CD8-positive, alpha-beta memory T cell (primary cell): ENCODE data around the gene FOXL2NB. TPM values are rescaled to one million over a fixed set of nuclear protein-coding genes. Genes with fewer than 3 reads are reported as not detected.

Experiments used
- CTCF ChIA-PET: fragments of 350-600 bp; sonication (Branson Sonifier 250); formaldehyde crosslinking; loops from one replicate; lab custom pipeline; 2021; ENCODE audit warnings: antibody characterized with exemption; lab: Charles Lee
- POLR2A ChIA-PET: fragments of 350-600 bp; sonication (Branson Sonifier 250); formaldehyde crosslinking; loops from one replicate; lab custom pipeline; 2021; ENCODE audit warnings: antibody characterized with exemption; lab: Charles Lee
- DNase-seq, 5 donors: peaks; one replicate each; pipeline versions ENCODE4 v3.0.0 to v3.0.0-alpha.2; 2020 to 2022; ENCODE audit warnings: mixed read lengths in 1 of 5
- H3K27ac ChIP-seq: one replicate; pipeline ENCODE4 v1.7.0; 2013; ENCODE audit warnings: low read depth, mild to moderate bottlenecking, low read length, moderate library complexity
- H3K27me3 ChIP-seq: 2 replicates; pipeline ENCODE4 v1.7.0; 2013; ENCODE audit warnings: low read length, mild to moderate bottlenecking; ENCODE audit not compliant: insufficient read depth, poor library complexity, severe bottlenecking
- H3K36me3 ChIP-seq: 2 replicates; pipeline ENCODE4 v1.7.0; 2013; ENCODE audit warnings: mild to moderate bottlenecking, low read length, moderate library complexity; ENCODE audit not compliant: insufficient read depth
- H3K4me1 ChIP-seq: 2 replicates; pipeline ENCODE4 v1.7.0; 2013; ENCODE audit warnings: mild to moderate bottlenecking, low read length, moderate library complexity; ENCODE audit not compliant: insufficient read depth
- H3K4me3 ChIP-seq: 2 replicates; pipeline ENCODE4 v1.7.0; 2013; ENCODE audit warnings: mild to moderate bottlenecking, low read length
- H3K9me3 ChIP-seq: 2 replicates; pipeline ENCODE4 v1.7.0; 2013; ENCODE audit warnings: mild to moderate bottlenecking, low read length
- H3K27ac Mint-ChIP-seq, 8 donors: one replicate each; pipeline ENCODE4 v1.8.0; 2020 to 2021; ENCODE audit warnings: mixed read lengths in 8 of 8, mild to moderate bottlenecking in 6 of 8, inconsistent platforms in 3 of 8, moderate library complexity in 3 of 8
- H3K27me3 Mint-ChIP-seq, 2 donors: one replicate each; pipeline ENCODE4 v1.8.0; 2020 to 2021; ENCODE audit warnings: mixed read lengths in 2 of 2, mild to moderate bottlenecking in 1 of 2, moderate library complexity in 1 of 2
- H3K36me3 Mint-ChIP-seq, 3 donors: one replicate each; pipeline ENCODE4 v1.8.0; 2020 to 2021; ENCODE audit warnings: mixed read lengths in 3 of 3, inconsistent platforms in 1 of 3, mild to moderate bottlenecking in 1 of 3
- H3K4me1 Mint-ChIP-seq, 3 donors: one replicate each; pipeline ENCODE4 v1.8.0; 2020 to 2021; ENCODE audit warnings: mixed read lengths in 3 of 3, inconsistent platforms in 1 of 3, mild to moderate bottlenecking in 1 of 3
- H3K4me3 Mint-ChIP-seq, 7 donors: one replicate each; pipeline ENCODE4 v1.8.0; 2020 to 2021; ENCODE audit warnings: mixed read lengths in 7 of 7, mild to moderate bottlenecking in 6 of 7, moderate library complexity in 4 of 7, inconsistent platforms in 2 of 7
- H3K9me3 Mint-ChIP-seq, 5 donors: one replicate each; pipeline ENCODE4 v1.8.0; 2020 to 2022; ENCODE audit warnings: mixed read lengths in 5 of 5, mild to moderate bottlenecking in 3 of 5, moderate library complexity in 2 of 5, inconsistent platforms in 1 of 5
- polyA plus RNA-seq: library from polyadenylated mRNA; unstranded; fragments of 300-500 nt; fragmentation: Illumina TruSeq; gene quantifications from one replicate; pipeline ENCODE4 v1.2.3, GENCODE V29; 2021
- total RNA-seq, 2 experiments: library from RNA; stranded (reverse); gene quantifications; one replicate each; pipeline ENCODE4 v1.2.3, GENCODE V29; 2021

The FOXL2NB gene
- total and polyA plus RNA-seq, 3 experiments from 2014 or later, result not detected

GRCh38 chr3:138938877-138939560 is 8.0 kb upstream of the FOXL2NB start:
- Histone ChIP-seq H3K27me3 (peaks cover 82% of the 10 kb centered on the region), H3K9me3 (no peaks in the 10 kb centered on the region), H3K4me3 (no peak overlapping the region), H3K27ac (no peak overlapping the region), H3K36me3 (no peaks in the 10 kb centered on the region), H3K4me1 (peaks cover 46% of the 10 kb centered on the region)
- H3K27me3 Mint-ChIP-seq, result peaks cover 85 to 96% of the 10 kb centered on the region in 2 donors
- peaks cover 40 to 51% (median 47%) of the 10 kb centered on the region in 3 donors for H3K4me1 Mint-ChIP-seq
- POLR2A ChIA-PET, result interaction anchor here (0.6 kb wide), 1 partner anchor 124 kb away, joined by 6 read pairs; no protein-coding TSS in a partner anchor
- H3K4me3 Mint-ChIP-seq, result peak overlapping the region in 6 of 7 donors; percentile 35 to 84 (median 69)
- no peak overlapping the region for H3K27ac Mint-ChIP-seq
- no peaks in the 10 kb centered on the region for H3K36me3 Mint-ChIP-seq
- no peak for DNase-seq
- CTCF ChIA-PET, result interaction anchor here (0.7 to 6.3 kb wide), 4 partner anchors 8 to 326 kb away, joined by 3 to 89 read pairs (median 4); no protein-coding TSS in a partner anchor
- no peaks in the 10 kb centered on the region for H3K9me3 Mint-ChIP-seq

GRCh38 chr3:138939561-138940241 is 7.3 kb upstream of the FOXL2NB start:
- no peaks in the 10 kb centered on the region for H3K36me3 ChIP-seq
- Mint-ChIP-seq H3K27ac (no peak overlapping the region), H3K27me3 (peaks cover 85 to 96% of the 10 kb centered on the region in 2 donors), H3K4me3 (peak overlapping the region in 4 of 7 donors; percentile 15 to 82 (median 26)), H3K9me3 (no peaks in the 10 kb centered on the region), H3K4me1 (peaks cover 46 to 58% (median 54%) of the 10 kb centered on the region in 3 donors), H3K36me3 (no peaks in the 10 kb centered on the region)
- H3K4me1 ChIP-seq, result peaks cover 52% of the 10 kb centered on the region
- CTCF ChIA-PET, result interaction anchor here (1.2 to 1.8 kb wide), 2 partner anchors 9 to 10 kb away, joined by 3 to 4 read pairs; no protein-coding TSS in a partner anchor
- H3K4me3 ChIP-seq, result no peak overlapping the region
- peaks cover 84% of the 10 kb centered on the region for H3K27me3 ChIP-seq
- DNase-seq, result no peak
- POLR2A ChIA-PET, result no interaction called here
- no peaks in the 10 kb centered on the region for H3K9me3 ChIP-seq
- H3K27ac ChIP-seq, result no peak overlapping the region

- H3K4me1 Mint-ChIP-seq, result peaks cover 51 to 65% (median 61%) of the 10 kb centered on the region in 3 donors
Measured at GRCh38 chr3:138940446-138940845, 6.6 kb upstream of the FOXL2NB start.

GRCh38 chr3:138941259-138941885 is 5.6 kb upstream of the FOXL2NB start:
- Histone ChIP-seq H3K4me1 (peaks cover 48% of the 10 kb centered on the region), H3K27me3 (peaks cover 76% of the 10 kb centered on the region), H3K4me3 (no peak overlapping the region), H3K9me3 (no peaks in the 10 kb centered on the region), H3K36me3 (no peaks in the 10 kb centered on the region), H3K27ac (no peak overlapping the region)
- no peak for DNase-seq
- CTCF ChIA-PET, result interaction anchor here (0.9 to 1.2 kb wide), 2 partner anchors 18 to 388 kb away, joined by 3 to 5 read pairs; no protein-coding TSS in a partner anchor
- Mint-ChIP-seq H3K4me3 (peak overlapping the region in 1 of 7 donors; percentile 41), H3K9me3 (no peaks in the 10 kb centered on the region), H3K4me1 (peaks cover 43 to 60% (median 52%) of the 10 kb centered on the region in 3 donors), H3K27ac (no peak overlapping the region), H3K36me3 (no peaks in the 10 kb centered on the region), H3K27me3 (peaks cover 82 to 90% of the 10 kb centered on the region in 2 donors)
- POLR2A ChIA-PET, result no interaction called here

More at GRCh38 chr3:138940446-138940845, 6.6 kb upstream of the FOXL2NB start:
- Histone ChIP-seq H3K4me3 (no peak overlapping the region), H3K9me3 (no peaks in the 10 kb centered on the region), H3K4me1 (peaks cover 57% of the 10 kb centered on the region), H3K27me3 (peaks cover 79% of the 10 kb centered on the region), H3K27ac (no peak overlapping the region), H3K36me3 (no peaks in the 10 kb centered on the region)
- POLR2A ChIA-PET, result interaction anchor here (0.7 kb wide), 1 partner anchor 399 kb away, joined by 3 read pairs; no protein-coding TSS in a partner anchor
- Mint-ChIP-seq H3K36me3 (no peaks in the 10 kb centered on the region), H3K4me3 (peak overlapping the region in 1 of 7 donors; percentile 76), H3K27me3 (peaks cover 85 to 96% of the 10 kb centered on the region in 2 donors), H3K9me3 (no peaks in the 10 kb centered on the region), H3K27ac (peak overlapping the region in 1 of 8 donors; percentile 15)
- CTCF ChIA-PET, result interaction anchor here (0.9 to 1.2 kb wide), 2 partner anchors 17 to 389 kb away, joined by 3 to 5 read pairs; no protein-coding TSS in a partner anchor
- no peak for DNase-seq

- Mint-ChIP-seq H3K36me3 (no peaks in the 10 kb centered on the region), H3K27ac (no peak overlapping the region), H3K9me3 (no peaks in the 10 kb centered on the region), H3K4me1 (peaks cover 40 to 58% (median 43%) of the 10 kb centered on the region in 3 donors), H3K4me3 (no peak overlapping the region), H3K27me3 (peaks cover 77 to 87% of the 10 kb centered on the region in 2 donors)
- Histone ChIP-seq H3K27me3 (peaks cover 75% of the 10 kb centered on the region), H3K4me1 (peaks cover 39% of the 10 kb centered on the region), H3K27ac (no peak overlapping the region), H3K36me3 (no peaks in the 10 kb centered on the region), H3K9me3 (no peaks in the 10 kb centered on the region), H3K4me3 (no peak overlapping the region)
- ChIA-PET POLR2A (no interaction called here), CTCF (interaction anchor here (1.0 kb wide), 1 partner anchor 532 kb away, joined by 3 read pairs; no protein-coding TSS in a partner anchor)
- no peak for DNase-seq
Measured at GRCh38 chr3:138942271-138942670, 4.7 kb upstream of the FOXL2NB start.

- H3K4me1 Mint-ChIP-seq, result peaks cover 38 to 58% (median 43%) of the 10 kb centered on the region in 3 donors
- H3K36me3 Mint-ChIP-seq, result no peaks in the 10 kb centered on the region
- Histone ChIP-seq H3K27me3 (peaks cover 76% of the 10 kb centered on the region), H3K9me3 (no peaks in the 10 kb centered on the region), H3K4me3 (no peak overlapping the region), H3K36me3 (no peaks in the 10 kb centered on the region), H3K4me1 (peaks cover 31% of the 10 kb centered on the region), H3K27ac (peak overlapping the region; percentile 62)
- no peak overlapping the region for H3K4me3 Mint-ChIP-seq
- H3K27me3 Mint-ChIP-seq, result peaks cover 77 to 88% of the 10 kb centered on the region in 2 donors
- no peak overlapping the region for H3K27ac Mint-ChIP-seq
- DNase-seq, result no peak
- no peaks in the 10 kb centered on the region for H3K9me3 Mint-ChIP-seq
- ChIA-PET POLR2A (no interaction called here), CTCF (interaction anchor here (1.0 kb wide), 1 partner anchor 532 kb away, joined by 3 read pairs; no protein-coding TSS in a partner anchor)
Measured at GRCh38 chr3:138942861-138943623, 4.0 kb upstream of the FOXL2NB start.
